Transverse colon (tissue), 4 donors: ENCODE data around the gene PKIG.

Source experiments
- EP300 ChIP-seq: sonication (generic); formaldehyde crosslinking; IDR thresholded peaks from one replicate; pipeline ENCODE4 v1.6.1; 2017; ENCODE audit warnings: antibody characterized with exemption, low read depth
- POLR2A ChIP-seq: fragments of 450-650 bp; IDR thresholded peaks from one replicate; pipeline ENCODE4 v1.6.1; 2016; ENCODE audit warnings: antibody characterized with exemption, mild to moderate bottlenecking, moderate library complexity
- POLR2AphosphoS5 ChIP-seq, 3 donors: sonication (generic); formaldehyde crosslinking; IDR thresholded peaks; one replicate each; pipeline ENCODE4 v1.6.1; 2016; ENCODE audit warnings: antibody characterized with exemption in 3 of 3
- TF ChIP-seq, protein P1 (sequence below), 5 experiments: fragments of 200-600 bp in 3 of 5; fragments of 450-650 bp in 2 of 5; sonication (generic) in 3 of 5; IDR thresholded peaks; 1 replicate in 2 of 5; 2 replicates in 3 of 5; pipeline ENCODE4 v1.5.1; 2016 to 2017; ENCODE audit warnings: antibody characterized with exemption in 5 of 5, inconsistent platforms in 3 of 5, mild to moderate bottlenecking in 2 of 5, moderate library complexity in 1 of 5

- TF ChIP-seq, protein P1, sequence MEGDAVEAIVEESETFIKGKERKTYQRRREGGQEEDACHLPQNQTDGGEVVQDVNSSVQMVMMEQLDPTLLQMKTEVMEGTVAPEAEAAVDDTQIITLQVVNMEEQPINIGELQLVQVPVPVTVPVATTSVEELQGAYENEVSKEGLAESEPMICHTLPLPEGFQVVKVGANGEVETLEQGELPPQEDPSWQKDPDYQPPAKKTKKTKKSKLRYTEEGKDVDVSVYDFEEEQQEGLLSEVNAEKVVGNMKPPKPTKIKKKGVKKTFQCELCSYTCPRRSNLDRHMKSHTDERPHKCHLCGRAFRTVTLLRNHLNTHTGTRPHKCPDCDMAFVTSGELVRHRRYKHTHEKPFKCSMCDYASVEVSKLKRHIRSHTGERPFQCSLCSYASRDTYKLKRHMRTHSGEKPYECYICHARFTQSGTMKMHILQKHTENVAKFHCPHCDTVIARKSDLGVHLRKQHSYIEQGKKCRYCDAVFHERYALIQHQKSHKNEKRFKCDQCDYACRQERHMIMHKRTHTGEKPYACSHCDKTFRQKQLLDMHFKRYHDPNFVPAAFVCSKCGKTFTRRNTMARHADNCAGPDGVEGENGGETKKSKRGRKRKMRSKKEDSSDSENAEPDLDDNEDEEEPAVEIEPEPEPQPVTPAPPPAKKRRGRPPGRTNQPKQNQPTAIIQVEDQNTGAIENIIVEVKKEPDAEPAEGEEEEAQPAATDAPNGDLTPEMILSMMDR (IDR thresholded peaks at IDR 0.05), result no peak
- no peak for TF ChIP-seq POLR2A
- TF ChIP-seq POLR2AphosphoS5 (IDR thresholded peaks at IDR 0.05), result no peak
- TF ChIP-seq EP300, result no peak
Observed at GRCh38 chr20:44596010-44596409, 13.6 kb downstream of the PKIG start.
